SK-MEL-5 (cell line): Measurements from ENCODE around the gene TEX101. TPM values are rescaled to one million over a fixed set of nuclear protein-coding genes. Genes with fewer than 3 reads are reported as not detected.
A peak's percentile ranks its signal among the peaks of the same experiment; 100 is the strongest.

Source experiments
- DNase-seq: peaks from one replicate; pipeline ENCODE4 v3.0.0-alpha.2; 2016; ENCODE audit warnings: low read depth, low spot score
- in situ Hi-C: cut with HindIII; loops from 2 replicates; pipeline ENCODE4 v1.10.0; 2016; ENCODE audit warnings: low sequenced_read_pairs, high pct_unique_total_duplicates, low pct_unique_long_range_greater_than_20kb
- total RNA-seq: library from RNA; depleted of rRNA; stranded (reverse); fragments of >200 nt; shearing (Covaris generic); gene quantifications from 2 replicates; pipeline ENCODE4 v1.2.3, GENCODE V29; 2014; rRNA removed

The TEX101 gene
- total RNA-seq, 1 experiment from 2014 or later = not detected

DNA sequence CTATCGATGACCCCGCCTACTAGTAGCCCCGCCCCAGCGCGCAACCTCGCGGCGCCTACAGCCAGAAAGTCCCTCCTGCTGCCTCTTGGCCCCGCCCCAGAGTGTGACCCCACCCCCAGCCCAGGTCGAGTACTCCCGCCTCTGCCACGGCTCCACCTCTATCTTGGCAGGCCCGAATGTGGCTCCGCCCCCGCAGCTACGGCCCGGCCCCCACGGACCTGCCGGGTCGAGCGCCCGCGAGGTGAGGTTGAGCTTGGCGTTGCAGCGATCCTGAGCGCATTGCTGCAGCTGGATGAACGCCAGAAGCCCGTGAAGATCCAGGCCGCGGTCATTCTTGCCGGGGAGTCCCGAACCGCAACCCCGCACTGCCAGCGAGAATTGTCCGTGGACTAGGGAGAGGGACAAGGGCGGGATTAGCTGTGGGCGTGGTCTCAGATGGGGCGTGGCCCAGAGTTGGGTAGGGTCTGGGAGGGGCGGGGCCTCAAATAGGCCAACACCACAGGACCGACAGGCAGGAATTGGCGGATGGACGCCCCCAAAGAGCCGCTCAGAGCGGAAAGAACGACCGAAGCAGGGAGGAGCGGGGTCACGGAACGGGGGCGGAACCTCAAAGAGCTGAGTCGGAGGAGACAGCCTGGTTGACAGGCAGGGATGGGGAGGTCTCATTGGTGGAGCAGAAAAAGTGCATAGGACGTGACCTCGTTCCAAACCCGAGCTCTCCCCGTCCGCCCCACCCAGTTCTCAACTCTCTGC lies 48.9 kb downstream of the TEX101 start:
- in situ Hi-C loops = no loop called here
- peak; percentile 94 for DNase-seq

DNA sequence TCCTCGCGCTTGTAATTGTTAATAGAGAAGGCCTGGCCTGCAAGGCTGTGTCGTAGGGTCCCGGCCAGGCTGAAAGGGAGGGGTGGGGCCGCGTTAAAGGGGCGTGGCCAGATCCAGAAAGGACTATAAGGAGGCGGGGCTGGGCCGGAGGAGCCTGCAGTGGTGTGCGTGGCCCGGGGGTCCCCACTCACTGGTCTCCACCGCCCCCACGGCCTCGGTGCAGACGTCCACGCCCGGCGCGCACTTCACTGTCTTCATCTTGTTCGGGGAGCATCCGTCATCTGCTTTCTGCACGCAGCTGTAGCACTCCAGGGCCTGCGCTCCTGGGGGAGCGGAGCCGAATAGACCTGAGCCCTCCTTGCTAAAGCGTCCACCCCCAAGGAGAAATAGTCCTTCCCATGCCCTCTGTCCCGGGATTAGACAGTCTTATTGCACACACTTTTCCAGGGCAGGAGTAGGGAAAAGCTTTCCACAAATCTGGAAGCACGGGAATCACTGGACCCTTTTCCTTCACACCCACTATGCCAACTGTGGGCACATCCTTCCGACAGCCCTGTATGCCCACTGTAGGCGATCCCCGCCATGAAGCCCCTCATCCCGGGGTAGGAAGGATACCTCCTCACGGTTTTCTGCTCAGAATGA lies 49.6 kb downstream of the TEX101 start:
- in situ Hi-C loops = no loop called here

DNA sequence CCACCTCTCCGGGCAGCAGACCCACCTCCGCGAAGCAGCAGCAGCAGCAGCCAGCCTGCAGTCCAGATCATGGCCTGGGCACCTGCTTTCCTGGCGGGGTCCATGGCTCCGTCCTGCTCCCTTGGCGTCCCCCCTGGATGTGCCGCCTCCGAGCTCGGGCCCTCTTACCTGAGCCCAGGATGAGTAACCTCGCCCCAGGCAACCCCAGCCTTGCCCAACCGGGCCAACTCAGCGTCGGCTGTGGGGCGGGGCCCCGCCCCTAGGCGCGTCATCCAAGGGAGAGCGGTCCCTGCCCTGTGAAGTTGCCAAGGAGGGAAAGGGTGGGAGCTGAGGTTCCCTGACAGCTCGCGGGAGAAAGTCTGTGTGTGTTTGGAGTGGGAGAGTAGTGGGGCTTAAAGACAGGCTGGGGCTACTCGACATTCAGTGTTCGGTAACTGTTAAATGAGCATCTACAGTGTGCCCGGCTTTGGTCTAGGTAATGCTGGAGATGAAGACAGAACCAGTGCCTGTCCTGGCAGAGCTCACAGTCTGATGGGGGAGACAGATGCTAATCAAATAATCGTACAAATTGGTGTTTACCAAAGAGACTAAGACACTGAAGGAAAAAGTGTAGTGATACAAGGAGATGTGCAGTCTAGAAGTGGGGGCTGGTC lies 50.9 kb downstream of the TEX101 start, which contains the start of gene LYPD3:
Gene LYPD3, minus strand, starts transcription at position 141 of the 653 bp plus-strand sequence. Its CDS starts 37 bp downstream, at position 104.
- no peak for DNase-seq
- in situ Hi-C loops = no loop called here

More for the DNA sequence above, 49.6 kb downstream of the TEX101 start:
- DNase-seq = no peak

DNA sequence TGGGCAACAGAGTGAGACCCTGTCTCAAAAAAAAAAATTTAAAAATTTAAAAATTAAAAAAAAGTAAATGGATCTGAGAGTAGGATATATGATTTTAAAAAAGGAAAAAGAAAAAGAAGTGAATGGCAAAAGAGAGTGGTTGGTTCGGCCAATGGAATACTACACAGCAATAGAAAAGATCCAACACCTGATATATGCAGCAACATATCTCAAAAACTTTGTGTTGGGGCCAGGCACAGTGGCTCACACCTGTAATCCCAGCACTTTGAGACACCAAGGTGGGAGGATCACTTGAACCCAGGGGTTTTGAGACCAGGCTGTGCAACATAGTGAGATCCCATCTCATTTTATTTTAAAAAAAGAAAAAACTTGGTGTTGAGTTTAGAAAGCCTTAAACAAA lies 52.1 kb downstream of the TEX101 start:
- in situ Hi-C loops = no loop called here
- no peak for DNase-seq

DNA sequence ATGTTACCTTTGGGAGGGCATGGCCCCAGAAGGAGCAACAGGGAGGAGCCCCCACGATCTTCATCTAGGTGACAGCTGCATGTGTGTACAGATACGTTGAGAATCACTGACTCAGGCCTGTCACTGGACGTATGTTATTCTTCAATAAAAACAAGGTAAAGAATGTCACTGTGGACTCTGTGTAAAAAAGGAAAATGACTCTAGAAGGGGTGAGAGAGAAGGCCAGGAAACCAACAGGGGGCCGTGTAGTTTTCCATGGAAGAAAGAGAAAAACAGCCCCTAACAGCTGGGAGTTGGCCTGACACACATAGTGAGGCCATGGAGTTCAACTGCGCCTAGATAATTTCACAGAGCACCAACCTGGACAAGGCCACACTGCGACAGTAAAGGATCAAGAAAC lies 52.6 kb downstream of the TEX101 start:
- no peak for DNase-seq
- in situ Hi-C loops = no loop called here

DNA sequence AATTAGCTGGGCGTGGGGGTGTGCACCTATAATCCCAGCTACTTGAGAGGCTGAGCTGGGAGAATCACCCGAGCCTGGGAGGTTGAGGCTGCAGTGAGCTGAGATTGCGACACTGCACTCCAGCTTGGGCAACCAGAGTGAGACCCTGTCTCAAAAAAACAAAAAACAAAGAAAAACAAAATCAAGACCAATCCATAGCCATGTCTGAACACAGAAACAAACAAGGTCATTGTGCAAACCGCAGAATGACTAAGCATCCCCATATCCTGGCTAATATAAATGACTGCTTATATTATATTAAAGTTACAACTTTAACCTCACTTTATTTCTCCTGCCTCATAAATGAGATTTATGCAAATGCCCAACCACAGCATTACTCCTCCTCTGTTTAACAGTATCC lies 53.0 kb downstream of the TEX101 start:
- DNase-seq = peak; percentile 80
- in situ Hi-C loops = no loop called here

Other genes starting within 250 kb of the TEX101 start
- not detected in 2 replicates for gene PSG5, start 228.4 kb upstream of the TEX101 start, total RNA-seq
- 2.5 and 4.1 TPM in 2 replicates for gene PSG4, start 209.3 kb upstream of the TEX101 start, total RNA-seq
- gene PSG9, start 145.4 kb upstream of the TEX101 start, total RNA-seq = 0.40 TPM in 1 of 2 replicates, not detected in the other
- gene CD177, start 61.2 kb upstream of the TEX101 start, total RNA-seq = 0.24 TPM in 1 of 2 replicates, not detected in the other
- gene LYPD3, start 50.7 kb downstream of the TEX101 start, total RNA-seq = 0.18 and 0.59 TPM in 2 replicates
- gene PHLDB3, start 89.9 kb downstream of the TEX101 start, total RNA-seq = 18.6 and 19.5 TPM in 2 replicates
- 39.4 and 43.6 TPM in 2 replicates for gene ETHE1, start 112.3 kb downstream of the TEX101 start, total RNA-seq
- not detected in 2 replicates for gene ZNF575, start 118.3 kb downstream of the TEX101 start, total RNA-seq
- gene XRCC1, start 160.6 kb downstream of the TEX101 start, total RNA-seq = 12.2 and 13.2 TPM in 2 replicates
- not detected in 2 replicates for gene PINLYP, start 160.9 kb downstream of the TEX101 start, total RNA-seq
- gene IRGQ, start 181.2 kb downstream of the TEX101 start, total RNA-seq = 18.7 and 20.8 TPM in 2 replicates
- 10.5 and 12.7 TPM in 2 replicates for gene ZNF576, start 181.7 kb downstream of the TEX101 start, total RNA-seq
- not detected in 2 replicates for gene SRRM5, start 197.2 kb downstream of the TEX101 start, total RNA-seq
- gene ZNF428, start 204.7 kb downstream of the TEX101 start, total RNA-seq = 44.6 and 47.2 TPM in 2 replicates
- 13.1 and 13.2 TPM in 2 replicates for gene CADM4, start 225.0 kb downstream of the TEX101 start, total RNA-seq